C1 segment of cervical spinal cord (tissue), 14 donors: ENCODE data around the gene MAN2A1.
A peak's percentile ranks its signal among the peaks of the same experiment; 100 is the strongest.

Source experiments
- DNase-seq, 14 donors: peaks; one replicate each; lab custom pipeline; 2025; lab: John Stamatoyannopoulos, UW

The MAN2A1 gene

GRCh38 chr5:109681763-109682162 lies 8.0 kb upstream of the MAN2A1 start:
- no peak for DNase-seq

- no peak for DNase-seq
Observed at GRCh38 chr5:109682383-109682782, 7.3 kb upstream of the MAN2A1 start.

GRCh38 chr5:109685916-109686315 lies 3.8 kb upstream of the MAN2A1 start:
- no peak for DNase-seq

GRCh38 chr5:109688630-109688969 lies 1.1 kb upstream of the MAN2A1 start:
- peak in 3 of 14 donors; percentile 64 to 83 (median 69) for DNase-seq

GRCh38 chr5:109688970-109689739 lies 572 bp upstream of the MAN2A1 start:
- DNase-seq: peak in 13 of 14 donors; percentile 37 to 93 (median 84)

GRCh38 chr5:109690242-109690974 lies 681 bp downstream of the MAN2A1 start:
- peak in 5 of 14 donors; percentile 33 to 71 (median 65) for DNase-seq

- DNase-seq: peak in 12 of 14 donors; percentile 17 to 75 (median 59)
Observed at GRCh38 chr5:109690975-109691574, 1.3 kb downstream of the MAN2A1 start.

- DNase-seq: no peak
Observed at GRCh38 chr5:109691996-109692395, 2.3 kb downstream of the MAN2A1 start.

GRCh38 chr5:109692852-109693251 lies 3.1 kb downstream of the MAN2A1 start:
- DNase-seq: peak in 1 of 14 donors; percentile 28

GRCh38 chr5:109693535-109694400 lies 4.0 kb downstream of the MAN2A1 start:
- DNase-seq: no peak

GRCh38 chr5:109694451-109694891 lies 4.7 kb downstream of the MAN2A1 start:
- no peak for DNase-seq

GRCh38 chr5:109695005-109695926 lies 5.5 kb downstream of the MAN2A1 start:
- DNase-seq: no peak

GRCh38 chr5:109697339-109697738 lies 7.6 kb downstream of the MAN2A1 start:
- DNase-seq: no peak

GRCh38 chr5:109700516-109701153 lies 10.9 kb downstream of the MAN2A1 start:
- no peak for DNase-seq

- no peak for DNase-seq
Observed at GRCh38 chr5:109701252-109701651, 11.5 kb downstream of the MAN2A1 start.

- DNase-seq: no peak
Observed at GRCh38 chr5:109701792-109702191, 12.1 kb downstream of the MAN2A1 start.

- no peak for DNase-seq
Observed at GRCh38 chr5:109703166-109703565, 13.4 kb downstream of the MAN2A1 start.

GRCh38 chr5:109703829-109704228 lies 14.1 kb downstream of the MAN2A1 start:
- no peak for DNase-seq

- no peak for DNase-seq
Observed at GRCh38 chr5:109704282-109704952, 14.7 kb downstream of the MAN2A1 start.
